ENCODE measurements around the gene PLEKHN1. TPM values are rescaled to one million over a fixed set of nuclear protein-coding genes. Genes with fewer than 3 reads are reported as not detected.

The PLEKHN1 gene
- total and polyA plus RNA-seq, 2 donors (not counting 3 experiments of a cell fraction or from before 2014, with no cell fraction given), result 0.29 to 0.88 TPM

- no peak for DNase-seq (ENCODE audit: low read depth, low spot score)
- no peak overlapping the region for H3K4me2 ChIP-seq (ENCODE audit: insufficient read depth, low read length)
- no TSS peak for BruUV-seq (replicated peaks)
- no peaks in the 10 kb centered on the region for H4K20me1 ChIP-seq (replicated peaks; ENCODE audit: control insufficient read depth, extremely low read depth, insufficient read depth, low read length)
- intact Hi-C loops (cut with micrococcal nuclease) (no loop called here), dilution Hi-C loops (cut with MboI; ENCODE audit: extremely low pct_ligation_motif_present, low sequenced_read_pairs) (no loop called here)
- FAIRE-seq, result no peak
- H3K9me3 ChIP-seq (replicated peaks; ENCODE audit: control insufficient read depth, insufficient read depth, low read length), result no peaks in the 10 kb centered on the region
- H3K27me3 ChIP-seq (ENCODE audit: control insufficient read depth in 2 of 2, insufficient read depth in 2 of 2, low read length in 2 of 2), result no peaks in the 10 kb centered on the region
- TF ChIP-seq POLR2AphosphoS5 (IDR thresholded peaks at IDR 0.05; ENCODE audit: insufficient read depth, low read depth, low read length) (no peak), POLR2A (IDR thresholded peaks at IDR 0.05; ENCODE audit: low read depth, low read length) (no peak), EZH2 (IDR thresholded peaks at IDR 0.05; ENCODE audit: borderline replicate concordance, low read depth, low read length, severe bottlenecking) (no peak), CTCF (IDR thresholded peaks at IDR 0.05; ENCODE audit: extremely low read depth in 1 of 2, insufficient read depth in 1 of 2, low read depth in 1 of 2, low read length in 2 of 2) (no peak), FOS (IDR thresholded peaks at IDR 0.05; ENCODE audit: borderline replicate concordance, insufficient read depth, low read length) (no peak), MYC (IDR thresholded peaks at IDR 0.05; ENCODE audit: low read depth, low read length) (no peak), GATA2 (IDR thresholded peaks at IDR 0.05; ENCODE audit: insufficient read depth, insufficient read length, low read depth, low read length) (no peak), JUN (IDR thresholded peaks at IDR 0.05; ENCODE audit: borderline replicate concordance, insufficient read depth, insufficient read length, low read depth) (no peak), MAX (IDR thresholded peaks at IDR 0.05; ENCODE audit: insufficient read depth, insufficient read length) (no peak)
- POLR2A ChIA-PET, result no interaction called here
- no peak overlapping the region for H3K9ac ChIP-seq (replicated peaks; ENCODE audit: extremely low read depth, insufficient read depth, low read length)
- peaks cover 15% of the 10 kb centered on the region for H3K79me2 ChIP-seq (ENCODE audit: control insufficient read depth, insufficient read depth, low read length)
- CTCF ChIA-PET, result no interaction called here
- H3K4me3 ChIP-seq (replicated peaks in 1 of 3; ENCODE audit: insufficient read depth in 1 of 3, low read depth in 1 of 3, low read length in 3 of 3), result no peak overlapping the region
- no peaks in the 10 kb centered on the region for H3K9me1 ChIP-seq (replicated peaks; ENCODE audit: control insufficient read depth, extremely low read depth, insufficient read depth, low read length)
- H3K4me1 ChIP-seq (ENCODE audit: control insufficient read depth, extremely low read depth, insufficient read depth, low read length), result peaks cover 5% of the 10 kb centered on the region
- H3K36me3 ChIP-seq (ENCODE audit: control insufficient read depth in 2 of 2, extremely low read depth in 1 of 2, insufficient read depth in 2 of 2, low read length in 2 of 2), result peaks cover 0 to 64% of the 10 kb centered on the region in 2 experiments
- H3K27ac ChIP-seq (ENCODE audit: insufficient read depth, low read depth, low read length), result no peak overlapping the region
- H2AFZ ChIP-seq (ENCODE audit: low read depth, low read length), result no peak overlapping the region
Observed at GRCh38 chr1:953524-954320, 12.6 kb upstream of the PLEKHN1 start.

Data from endothelial cell of umbilical vein (primary cell).